ENCODE results near the gene MFGE8.

MFGE8 gene

DNA sequence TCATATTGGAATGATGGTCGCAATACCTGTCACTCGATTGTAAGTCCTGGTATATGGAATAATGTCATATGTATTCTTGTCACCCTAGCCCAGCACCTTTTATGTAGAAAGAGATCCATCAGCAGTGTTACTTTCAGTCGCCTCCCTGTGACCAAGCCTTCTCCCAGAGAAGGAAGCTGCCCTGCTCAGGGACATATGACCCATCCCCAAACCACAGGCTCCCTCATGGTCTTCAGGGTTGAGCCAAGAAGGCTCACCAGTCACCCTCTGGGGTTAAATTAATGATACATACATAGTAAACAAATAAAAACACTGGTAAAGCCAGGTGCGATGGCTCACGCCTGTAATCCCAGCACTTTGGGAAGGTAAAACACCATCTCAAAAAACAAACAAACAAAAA, 4.6 kb upstream of the MFGE8 start:
- DNase-seq, result no peak

DNA sequence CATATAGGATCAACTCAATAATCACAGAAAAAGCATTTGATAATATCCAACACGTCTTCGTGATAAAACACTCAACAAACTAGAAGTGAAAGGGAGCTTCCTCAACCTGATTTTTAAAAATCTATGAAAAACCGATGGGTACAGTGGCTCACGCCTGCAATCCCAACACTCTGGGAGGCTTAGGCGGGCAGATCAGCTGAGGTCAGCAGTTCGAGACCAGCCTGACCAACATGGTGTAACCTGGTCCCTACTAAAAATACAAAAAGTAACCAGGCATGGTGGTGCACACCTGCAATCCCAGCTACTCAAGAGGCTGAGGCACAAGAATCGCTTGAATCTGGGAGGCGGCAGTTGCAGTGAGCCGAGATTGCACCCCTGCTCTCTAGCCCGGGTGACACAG, 2.2 kb upstream of the MFGE8 start:
- DNase-seq, result no peak

DNA sequence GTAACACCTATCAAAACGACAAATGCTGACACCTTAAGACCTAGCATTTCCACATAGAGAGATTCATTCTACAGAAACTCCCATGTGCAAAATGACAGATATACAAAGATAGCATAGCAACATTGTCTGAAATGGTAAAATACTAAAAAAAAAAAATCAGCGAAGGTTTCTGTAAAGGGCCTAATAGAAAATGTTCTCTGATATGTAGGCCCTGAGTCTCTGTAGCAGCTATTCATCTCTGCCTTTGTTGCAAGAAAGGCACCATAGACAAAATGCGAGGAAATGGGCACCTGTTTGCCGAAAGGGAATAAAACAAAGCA, 631 bp upstream of the MFGE8 start:
- no peak for DNase-seq

DNA sequence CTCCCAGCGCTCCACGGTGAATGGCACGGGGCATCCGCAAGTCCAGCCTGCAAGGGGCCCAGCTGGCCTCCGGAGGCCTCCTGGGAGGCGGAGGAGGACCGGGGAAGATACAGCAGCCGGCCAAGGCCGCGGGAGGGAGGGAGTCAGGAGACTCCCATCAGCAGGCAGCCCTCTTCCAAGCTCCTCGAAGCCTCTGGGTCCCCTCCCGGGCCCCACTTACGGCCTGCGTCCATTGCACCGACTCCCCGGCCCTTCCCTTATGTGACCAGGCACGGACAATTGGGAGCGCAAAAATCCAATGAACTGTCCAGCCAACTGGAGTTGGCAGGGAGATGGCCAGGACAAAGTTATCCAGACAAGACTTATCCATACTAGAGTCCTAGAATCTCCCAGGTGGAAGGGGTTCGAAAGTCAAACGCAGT, 668 bp downstream of the MFGE8 start:
- DNase-seq, result no peak

DNA sequence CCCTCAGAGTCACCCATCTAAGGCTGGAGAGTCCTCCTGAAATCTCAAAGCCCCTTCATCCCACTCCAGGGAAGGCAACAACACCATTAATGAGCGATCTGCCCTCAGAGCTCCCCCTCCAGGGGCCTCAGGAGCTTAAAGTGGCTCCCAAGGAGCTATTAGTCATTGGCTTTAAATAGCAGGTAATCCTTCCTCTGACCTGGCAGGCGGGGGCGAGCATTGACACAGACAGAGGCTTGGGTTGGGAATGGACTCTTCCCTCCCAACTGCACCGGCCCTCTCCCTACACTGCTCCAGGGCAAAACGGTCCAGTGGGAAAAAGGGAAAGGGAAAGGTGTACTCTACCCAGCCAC, 1.4 kb downstream of the MFGE8 start:
- DNase-seq, result no peak

DNA sequence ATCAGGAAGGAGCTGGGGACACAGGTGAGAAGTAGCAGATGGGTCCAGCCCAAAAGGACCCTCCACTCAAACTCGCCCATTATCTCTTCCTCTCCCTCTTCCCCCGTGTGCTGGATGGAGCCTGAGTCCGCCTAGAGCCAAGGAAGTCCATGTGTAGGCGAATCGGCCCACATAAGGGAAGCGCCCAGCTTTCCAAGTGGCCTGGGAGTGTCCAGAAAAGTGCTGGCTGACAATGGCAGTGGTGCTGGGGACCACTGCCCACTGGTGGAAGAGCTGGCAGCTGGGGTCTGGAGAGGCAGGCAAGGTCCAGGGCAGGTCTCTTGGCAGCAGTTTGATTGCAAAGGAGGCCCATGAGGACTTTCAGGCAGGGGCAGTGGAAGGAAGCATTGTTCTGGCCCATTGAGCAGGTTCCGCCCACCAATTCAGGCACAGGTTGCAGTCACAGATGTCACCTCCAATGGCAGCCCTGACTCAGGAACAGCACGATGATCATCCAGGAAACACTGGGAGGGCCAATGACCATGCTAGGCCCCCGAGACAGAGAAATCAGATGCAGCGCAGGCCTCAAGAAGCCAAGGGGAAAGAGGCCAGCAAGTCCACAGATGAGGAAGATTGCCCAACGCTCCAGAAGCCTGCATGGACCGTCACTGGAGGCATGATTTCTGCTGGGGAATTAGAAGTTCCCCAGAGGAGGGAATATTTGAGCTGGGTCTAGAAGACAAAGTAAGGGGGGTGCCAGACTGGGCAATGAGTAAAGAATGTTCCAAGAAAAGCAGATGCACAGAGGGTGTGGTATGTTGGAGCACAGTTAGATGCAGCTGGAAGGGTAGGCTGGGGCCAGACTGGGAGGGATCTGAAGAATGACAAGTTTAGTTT, 3.0 kb downstream of the MFGE8 start:
- DNase-seq, result no peak

DNA sequence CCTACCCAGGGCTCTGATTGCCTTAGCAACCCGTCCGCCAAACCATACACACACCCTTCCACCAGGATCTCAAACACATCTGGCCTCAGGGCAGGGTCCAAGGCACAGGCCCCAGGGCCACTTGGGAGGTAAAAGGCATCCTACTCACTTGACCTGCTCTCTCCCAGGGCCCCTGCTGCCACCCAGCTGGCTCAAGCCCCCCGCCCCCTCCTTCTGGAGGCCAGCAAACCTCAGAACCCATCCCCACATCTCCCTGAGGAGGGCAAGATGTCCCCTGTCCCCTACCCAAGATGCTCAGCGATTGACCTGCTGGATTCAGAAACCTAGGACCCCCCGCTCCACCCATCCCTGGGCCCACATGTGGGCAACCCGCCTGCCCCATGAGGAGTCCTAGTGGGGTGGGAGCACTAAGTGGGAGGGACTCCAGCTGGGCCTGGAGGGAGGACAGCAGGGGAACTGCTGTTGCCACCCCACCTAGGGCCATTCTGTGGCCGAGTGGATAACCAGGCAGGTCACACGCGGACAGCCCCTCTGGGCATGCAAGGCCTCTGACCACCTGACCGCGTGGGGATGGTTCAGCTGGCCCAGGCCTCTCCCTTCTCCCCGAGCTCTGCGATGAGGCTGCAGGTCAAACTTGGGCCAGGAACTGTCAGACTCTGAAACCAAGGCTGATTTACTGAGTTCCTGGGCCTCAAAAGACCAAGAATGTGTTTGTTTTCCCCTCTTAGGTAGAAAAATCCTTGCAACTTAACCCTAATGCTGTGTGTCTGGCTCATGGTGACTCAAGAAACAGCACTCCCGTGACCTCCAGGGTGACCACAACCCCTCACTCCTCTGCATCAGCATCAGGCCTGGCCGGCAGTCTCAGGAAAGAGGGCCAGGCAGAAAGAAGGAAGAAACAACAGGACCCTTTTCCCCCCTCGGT, 4.2 kb downstream of the MFGE8 start:
- no peak for DNase-seq

DNA sequence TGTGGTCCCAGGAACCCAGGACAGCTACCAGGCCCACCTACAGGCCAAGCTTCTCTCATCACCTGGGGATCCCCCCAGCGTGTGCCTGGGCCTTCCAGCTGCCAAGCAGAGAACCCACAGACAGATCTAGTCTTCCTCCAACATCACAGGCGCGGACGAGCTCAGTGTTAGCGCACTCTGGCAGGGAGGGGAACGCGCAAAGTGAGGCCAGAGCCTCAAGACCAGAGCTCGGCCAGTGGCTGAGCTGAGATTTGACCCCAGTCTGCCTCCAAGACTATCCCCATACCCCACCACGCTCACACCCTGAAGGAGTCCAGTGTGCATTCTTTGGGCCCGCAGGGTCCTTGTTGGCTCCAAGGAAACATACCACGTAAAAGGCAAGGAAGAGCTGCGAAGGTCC, 5.1 kb downstream of the MFGE8 start:
- DNase-seq, result no peak

DNA sequence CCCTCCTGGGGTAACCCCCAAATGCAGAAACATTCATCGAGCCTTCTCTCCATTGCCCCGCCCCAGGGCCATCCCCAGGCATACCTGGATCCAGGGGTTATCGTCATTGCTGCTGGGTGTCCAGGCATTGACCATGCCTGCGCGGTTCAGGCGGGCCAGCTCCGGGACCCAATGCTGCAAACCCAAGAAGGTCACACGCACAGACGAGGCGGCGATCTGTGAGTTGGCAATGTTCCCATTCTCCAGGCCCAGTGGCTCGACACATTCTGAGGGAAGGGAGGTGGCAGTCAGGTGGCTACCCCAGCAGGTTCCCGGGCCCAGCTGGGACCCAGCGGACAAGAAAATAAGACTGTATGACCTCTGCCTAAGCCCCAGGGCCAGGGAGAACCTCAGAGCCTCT, 6.1 kb downstream of the MFGE8 start:
- DNase-seq, result no peak

DNA sequence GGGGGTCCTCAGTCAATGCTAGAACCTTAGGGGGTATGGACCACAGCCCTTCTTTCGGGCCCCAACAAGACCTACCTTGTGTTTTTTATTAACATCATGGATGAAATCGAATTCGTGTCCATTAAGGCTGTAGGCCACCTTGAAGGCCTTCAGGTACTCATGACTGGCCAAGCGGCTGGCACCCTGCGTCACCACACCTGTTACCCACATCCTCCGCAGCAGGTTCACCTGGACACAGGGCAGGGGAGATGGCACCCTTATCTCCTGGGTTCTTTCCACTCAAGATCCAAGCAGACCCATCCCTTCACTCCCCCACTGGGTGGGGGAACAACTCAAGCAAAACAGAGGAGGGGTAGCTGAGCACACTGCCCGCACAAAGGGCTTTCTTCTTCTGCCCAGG, 6.6 kb downstream of the MFGE8 start:
- DNase-seq, result no peak

DNA sequence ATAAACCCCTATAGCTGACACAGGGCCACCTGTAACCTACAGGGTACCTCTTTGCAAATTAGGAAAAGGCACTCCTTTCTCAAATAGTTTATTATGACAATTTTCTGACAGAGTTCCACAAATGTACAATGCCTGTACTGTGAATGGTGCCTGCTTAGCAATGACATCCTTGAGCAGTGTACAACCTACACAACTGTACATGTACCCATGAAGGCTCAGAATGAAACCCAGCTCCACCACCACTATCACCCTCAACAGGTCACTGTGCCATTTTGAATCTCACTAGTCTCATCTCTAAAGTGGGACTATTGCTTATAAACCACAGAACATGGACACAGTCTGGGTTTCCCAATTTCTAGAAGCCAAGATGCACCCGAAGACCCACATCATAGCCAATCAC, 7.0 kb downstream of the MFGE8 start:
- DNase-seq, result no peak

DNA sequence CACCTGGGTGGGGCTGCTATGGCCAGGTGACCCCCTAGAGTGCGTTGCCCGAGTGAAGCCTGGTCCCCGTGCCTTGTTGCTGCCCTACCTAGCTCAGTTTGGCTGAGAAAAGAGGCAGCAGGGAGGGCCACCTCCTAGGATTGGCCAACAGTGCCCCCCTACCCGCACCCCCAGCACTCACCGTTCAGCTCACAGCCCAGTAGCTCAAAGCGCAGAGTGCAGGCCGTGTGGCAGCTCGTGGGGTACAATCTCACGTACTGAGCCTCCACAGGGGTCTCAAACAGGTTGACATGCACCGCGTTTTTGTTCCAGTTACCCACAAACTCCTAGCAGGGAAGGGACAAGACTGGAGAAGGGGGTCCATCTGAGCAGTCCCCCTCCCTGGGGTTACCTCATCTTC, 7.6 kb downstream of the MFGE8 start:
- DNase-seq, result no peak

DNA sequence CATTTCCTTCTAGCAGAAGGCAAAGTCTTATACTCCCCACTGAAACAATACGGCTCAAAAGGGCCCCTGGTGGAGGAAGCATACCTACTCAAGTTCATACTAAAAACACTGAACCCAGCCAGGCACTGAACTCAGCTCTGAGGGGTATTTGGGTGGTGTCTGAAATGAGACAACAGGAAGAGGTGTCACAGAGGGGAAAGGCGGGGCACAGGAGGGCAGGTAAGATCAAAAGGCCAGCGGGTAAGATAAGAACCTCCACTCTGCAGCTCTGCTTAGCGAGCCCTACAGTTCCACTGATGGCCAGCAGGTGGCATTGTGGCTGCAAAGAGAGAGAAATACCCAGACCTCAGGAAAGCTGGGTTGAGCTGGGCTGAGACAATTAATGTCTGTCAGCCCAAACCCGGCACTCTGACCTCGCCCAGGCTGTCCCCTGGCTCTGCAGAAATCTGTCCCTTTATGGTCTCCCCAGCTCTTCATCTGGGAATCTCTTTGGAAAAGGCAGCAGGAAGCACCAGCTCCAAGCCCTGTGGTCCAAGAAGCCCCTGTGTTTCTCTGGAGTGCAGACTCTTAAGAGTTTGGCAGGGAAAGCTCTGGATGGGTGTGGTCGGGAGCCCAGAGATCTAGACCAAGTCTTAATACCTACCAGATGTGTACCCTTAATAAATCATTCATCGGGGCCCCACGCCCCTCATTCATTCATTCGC, 8.4 kb downstream of the MFGE8 start:
- DNase-seq, result peak; percentile 87

DNA sequence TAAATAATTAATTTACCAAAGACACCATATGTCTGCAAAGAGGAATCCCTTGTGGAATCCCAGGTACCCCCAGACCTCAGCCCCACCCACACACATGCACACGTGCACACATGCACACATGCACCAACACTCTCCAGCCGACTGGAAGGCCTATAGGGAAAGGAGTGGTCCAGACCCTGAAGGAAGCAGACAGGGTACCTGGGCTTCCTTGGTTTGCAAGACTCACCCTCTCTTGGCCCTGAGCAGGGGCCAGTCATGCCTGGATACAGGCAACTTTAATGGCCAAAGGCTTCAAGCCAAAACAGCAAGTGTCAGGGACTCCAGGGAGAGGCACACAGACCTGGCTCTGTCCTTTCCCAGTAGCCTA, 8.9 kb downstream of the MFGE8 start:
- DNase-seq, result no peak

DNA sequence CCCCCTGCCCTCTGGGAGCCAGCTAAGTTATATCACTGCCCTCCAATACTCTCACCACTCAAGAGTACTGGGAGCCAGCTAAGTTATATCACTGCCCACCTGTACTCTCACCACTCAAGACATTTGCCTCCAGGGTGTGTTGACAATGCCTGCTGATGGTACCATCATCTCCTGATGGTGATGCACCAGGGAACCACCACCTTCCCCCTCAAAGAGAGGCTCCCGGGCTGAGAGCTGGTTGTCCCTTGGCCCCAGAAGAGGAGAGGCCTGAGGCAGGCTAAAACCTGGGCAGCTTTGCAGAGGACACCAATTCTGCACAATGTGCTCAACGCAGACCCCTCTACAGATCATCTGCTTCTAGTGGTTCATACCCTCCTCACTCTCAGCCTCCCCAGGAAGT, 10.3 kb downstream of the MFGE8 start:
- no peak for DNase-seq

DNA sequence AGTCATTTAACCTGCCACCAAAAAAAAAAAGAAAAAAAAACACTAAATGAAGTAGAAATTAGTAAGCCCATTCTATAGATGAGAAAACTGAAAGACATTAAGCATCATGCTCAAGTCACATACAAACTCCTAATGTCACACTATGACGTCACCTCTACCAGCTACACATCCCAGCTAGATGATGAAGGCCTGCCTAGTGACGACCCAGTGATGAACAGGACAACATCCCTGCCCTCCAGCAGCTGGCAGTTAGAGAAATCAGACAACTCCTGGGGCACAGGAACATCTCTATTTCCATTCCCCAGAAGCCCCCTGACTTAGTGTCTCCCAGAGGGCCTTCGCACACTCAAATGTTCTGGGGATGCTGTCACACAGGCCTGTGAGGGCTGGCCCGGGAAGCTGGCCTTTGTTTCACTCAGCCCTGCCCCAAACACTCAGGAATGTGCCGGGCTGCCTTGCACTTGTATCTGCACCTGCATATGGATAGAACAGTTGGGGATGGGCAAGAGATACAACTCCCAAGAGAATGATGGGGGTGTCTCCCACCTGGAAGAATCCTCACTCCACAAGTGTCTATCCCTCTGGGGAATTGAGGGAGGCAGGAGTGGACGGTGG, 10.9 kb downstream of the MFGE8 start:
- DNase-seq, result no peak

DNA sequence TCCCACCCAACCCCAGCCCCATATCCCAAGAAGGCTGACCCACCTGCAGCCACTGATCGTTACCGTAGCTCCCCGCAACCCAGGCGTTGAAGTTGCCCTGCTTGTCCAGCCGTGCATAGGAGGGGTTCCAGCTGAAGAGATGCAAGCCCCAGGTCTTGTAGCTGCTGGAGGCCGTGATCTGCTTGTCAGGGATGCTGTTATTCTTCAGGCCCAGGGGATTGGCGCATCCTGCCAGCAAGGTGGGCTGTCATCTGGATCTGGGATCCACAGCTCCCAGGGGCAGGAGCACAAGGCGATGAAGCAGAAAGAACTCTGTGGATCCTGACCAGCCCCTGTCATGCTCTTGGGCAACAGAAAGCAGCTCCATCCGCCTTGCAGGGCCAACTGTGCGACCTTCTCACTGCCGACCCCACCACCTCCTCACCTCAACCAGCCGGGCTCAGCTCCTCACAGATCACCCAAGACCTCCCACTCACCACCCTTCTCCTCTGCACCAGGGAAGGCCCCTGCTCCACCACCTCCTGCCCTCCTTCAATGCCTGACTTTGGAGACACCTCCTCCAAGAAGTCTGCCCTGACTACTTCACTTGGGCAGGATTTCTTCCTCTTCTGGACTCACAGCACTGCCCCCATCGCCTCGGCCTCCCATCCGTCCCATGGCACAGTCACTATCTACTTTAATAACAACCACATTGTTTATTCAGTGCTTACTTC, 11.5 kb downstream of the MFGE8 start:
- DNase-seq, result no peak

DNA sequence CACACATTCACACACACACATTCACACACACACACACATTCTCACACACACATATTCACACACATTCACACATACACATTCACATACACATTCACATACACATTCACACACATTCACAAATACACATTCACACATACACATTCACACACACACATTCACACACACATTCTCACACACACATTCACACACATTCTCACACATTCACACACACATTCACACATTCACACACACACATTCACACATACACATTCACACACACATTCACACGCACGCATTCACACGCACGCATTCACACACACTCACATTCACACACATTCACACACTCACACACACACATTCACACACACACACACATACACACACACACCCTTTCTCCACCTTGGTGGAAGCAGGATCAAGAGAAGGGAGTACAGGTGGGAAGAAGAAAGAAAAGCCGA, 12.2 kb downstream of the MFGE8 start:
- DNase-seq, result no peak

DNA sequence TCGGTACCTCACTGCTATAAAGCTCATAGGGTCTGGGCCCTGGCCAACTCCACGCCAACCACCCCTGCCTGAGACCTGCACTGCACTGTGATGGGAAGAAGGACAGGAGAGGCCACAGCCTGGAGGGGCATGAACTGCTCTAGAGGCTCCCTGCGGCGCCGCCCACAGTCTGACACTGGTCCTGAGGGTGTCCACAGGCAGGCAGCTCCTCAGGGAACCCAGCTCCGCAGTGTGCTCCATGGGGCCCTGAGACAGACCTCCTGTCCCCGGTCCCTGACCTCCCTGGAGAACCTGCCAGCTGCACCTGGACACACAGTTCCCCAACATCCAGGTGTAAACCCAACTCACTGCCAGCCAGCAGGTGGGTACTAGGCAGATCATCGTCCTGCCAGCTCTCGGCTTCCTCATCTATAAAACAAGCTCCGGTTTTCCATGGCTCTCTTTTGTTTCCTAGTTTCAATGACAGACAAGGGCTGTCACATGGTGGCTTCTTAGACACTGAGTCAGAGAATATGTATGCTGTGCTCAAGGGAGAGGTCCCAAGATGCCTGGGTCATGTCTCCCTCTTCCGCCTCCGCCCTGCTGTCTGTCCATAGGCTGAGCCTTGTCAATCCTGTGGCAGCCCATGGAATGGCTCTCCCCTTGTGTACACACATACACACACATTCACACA, 12.7 kb downstream of the MFGE8 start:
- DNase-seq, result no peak

DNA sequence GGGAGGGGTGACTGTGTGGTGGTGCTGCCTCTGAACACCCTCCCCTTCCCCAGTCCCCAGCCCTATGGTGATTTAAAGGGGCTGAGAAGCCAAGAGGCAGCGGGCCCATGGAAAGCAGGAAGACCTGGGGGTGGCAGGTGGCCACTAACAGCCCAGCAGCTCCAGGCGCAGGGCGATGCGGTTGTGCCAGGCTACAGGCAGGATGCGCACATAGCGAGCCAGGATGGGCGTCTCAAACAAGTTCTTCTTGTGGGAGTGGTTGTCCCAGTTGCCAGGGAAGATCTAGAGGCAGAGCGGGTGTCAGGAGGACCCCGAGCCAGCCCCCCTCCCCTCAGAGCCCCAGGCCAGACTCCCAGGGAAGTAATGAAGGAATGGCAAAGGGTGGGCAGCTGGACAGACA, 13.9 kb downstream of the MFGE8 start:
- DNase-seq, result no peak

DNA sequence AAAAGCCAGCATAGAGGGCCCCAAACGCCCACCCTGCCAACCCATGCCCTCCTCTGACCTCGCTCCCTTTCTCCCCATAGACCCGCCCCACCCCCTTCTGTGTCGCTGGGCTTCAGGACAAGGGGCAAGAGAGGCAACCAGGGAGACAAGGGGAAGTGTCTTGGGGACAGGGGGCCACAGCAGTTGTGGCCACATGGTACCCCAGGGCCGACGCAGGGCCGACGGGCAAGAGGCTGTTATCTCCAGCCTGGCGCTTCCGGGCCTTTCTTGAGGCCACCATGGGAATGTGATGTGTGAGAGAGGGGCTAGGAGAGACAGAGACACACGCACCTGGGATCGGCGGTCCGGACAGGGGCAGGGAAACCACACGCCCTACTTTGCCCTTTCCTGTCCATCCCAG, 14.4 kb downstream of the MFGE8 start:
- no peak for DNase-seq
